ENCODE measurements around the gene C17orf67. TPM values are rescaled to one million over a fixed set of nuclear protein-coding genes. Genes with fewer than 3 reads are reported as not detected.

Gene C17orf67
- total RNA-seq, 1 experiment from 2014 or later, result 1.0 TPM

GRCh38 chr17:56781906-56782305, 51.8 kb downstream of the C17orf67 start:
- H3K27me3 Mint-ChIP-seq (ENCODE audit: low read depth), result peaks cover 53% of the 10 kb centered on the region
- no peaks in the 10 kb centered on the region for H3K9me3 Mint-ChIP-seq

More at GRCh38 chr17:56781906-56782305, 51.8 kb downstream of the C17orf67 start:
- no peak overlapping the region for H4K5ac ChIP-seq (ENCODE audit: insufficient read length, low read depth, low read length)
- H2BK120ac ChIP-seq (ENCODE audit: low read depth, low read length, poor library complexity, severe bottlenecking), result no peak overlapping the region
- no peaks in the 10 kb centered on the region for H3K36me3 Mint-ChIP-seq (ENCODE audit: insufficient read depth in 1 of 3, low read depth in 3 of 3)
- no peak overlapping the region for H3K56ac ChIP-seq (ENCODE audit: insufficient read length, low read depth, low read length)
- no peak overlapping the region for H3K4ac ChIP-seq (ENCODE audit: low read depth, low read length)
- H3K4me1 Mint-ChIP-seq, result peaks cover 11 to 14% of the 10 kb centered on the region in 2 experiments
- no peaks in the 10 kb centered on the region for H3K9me3 ChIP-seq (ENCODE audit: control insufficient read depth, low read depth, low read length)
- no peak overlapping the region for H3K27ac ChIP-seq (ENCODE audit: insufficient read length, low read depth, low read length)
- H3K9ac ChIP-seq (ENCODE audit: extremely low read depth, insufficient read length, low read length), result no peak overlapping the region
- no peak overlapping the region for H3K4me2 ChIP-seq (ENCODE audit: insufficient read depth, insufficient read length, low read length)
- H3K14ac ChIP-seq (ENCODE audit: insufficient read depth, low read length), result no peak overlapping the region
- no peak overlapping the region for H2BK15ac ChIP-seq (ENCODE audit: low read depth, low read length)
- no peak overlapping the region for H2AFZ ChIP-seq (ENCODE audit: low read length)
- H3K18ac ChIP-seq (ENCODE audit: insufficient read length, low read depth, low read length), result no peak overlapping the region
- no peak for DNase-seq
- no peak overlapping the region for H2AK5ac ChIP-seq (ENCODE audit: insufficient read length, low read length)
- no peak overlapping the region; a peak in 1 of 7 replicates for H3K27ac Mint-ChIP-seq
- no peaks in the 10 kb centered on the region for H3K79me1 ChIP-seq (ENCODE audit: insufficient read depth, low read depth, low read length, poor library complexity, severe bottlenecking)
- no peaks in the 10 kb centered on the region for H3K23me2 ChIP-seq (ENCODE audit: insufficient read length, low read depth, low read length, poor library complexity, severe bottlenecking)
- H3K4me3 Mint-ChIP-seq, result no peak overlapping the region
- H2BK20ac ChIP-seq (ENCODE audit: low read depth, low read length, poor library complexity, severe bottlenecking), result no peak overlapping the region
- H4K8ac ChIP-seq (replicated peaks; ENCODE audit: insufficient read length, low read depth, low read length), result no peak overlapping the region
- no peak overlapping the region for H3K23ac ChIP-seq (ENCODE audit: insufficient read length, low read depth, low read length)
- TF ChIP-seq CTCF (conservative IDR thresholded peaks at IDR 0.05), result no peak
- peaks cover 2% of the 10 kb centered on the region for H4K20me1 ChIP-seq (ENCODE audit: control insufficient read depth, insufficient read depth, insufficient read length)
- WGBS (ENCODE audit: extremely low coverage, insufficient read length, low lambda C conversion rate), result no CpG with 5 or more reads among the region's 6 CpGs
- H3K27me3 ChIP-seq (ENCODE audit: insufficient read depth, low read length), result no peaks in the 10 kb centered on the region; the same call in 1 of the 2 replicates
- no peaks in the 10 kb centered on the region for H3K79me2 ChIP-seq (ENCODE audit: insufficient read depth, low read length)
- no peak overlapping the region for H2BK12ac ChIP-seq (ENCODE audit: insufficient read length, low read depth, low read length)
- H3K4me1 ChIP-seq (ENCODE audit: insufficient read depth, low read length), result no peaks in the 10 kb centered on the region
- no peak overlapping the region for H2BK5ac ChIP-seq (ENCODE audit: insufficient read length, low read length)
- H3T11ph ChIP-seq (ENCODE audit: low read length), result no peak overlapping the region
- no peak overlapping the region for H4K91ac ChIP-seq (ENCODE audit: insufficient read length, low read depth, low read length)

Data from H9 (cell line).